Fibroblast of villous mesenchyme (primary cell): ENCODE measurements around the gene TUBG2. TPM values are rescaled to one million over a fixed set of nuclear protein-coding genes. Genes with fewer than 3 reads are reported as not detected.
"Not testable (repeated sequence)": the region's sequence is repeated elsewhere in the genome, so short reads cannot be mapped to it uniquely, and the experiment has no call there.

ENCODE experiments used
- DNase-seq: peaks from one replicate; pipeline ENCODE4 v3.0.0-alpha.2; 2010; ENCODE audit warnings: low read depth
- H3K4me3 ChIP-seq: 2 replicates; pipeline ENCODE4 v1.5.1; 2011; ENCODE audit warnings: low read depth, mild to moderate bottlenecking, low read length
- total RNA-seq: library from RNA; depleted of rRNA; stranded (reverse); fragments of >200 nt; gene quantifications from 2 replicates; pipeline ENCODE4 v1.2.3, GENCODE V29; 2012
- TF ChIP-seq, protein P1 (sequence below): IDR thresholded peaks from 2 replicates; pipeline ENCODE4 v1.5.1; 2012; ENCODE audit warnings: low read depth, mild to moderate bottlenecking, low read length; ENCODE audit not compliant: insufficient read depth

TUBG2 gene
- total RNA-seq = 11.7 and 13.2 TPM in 2 replicates

DNA sequence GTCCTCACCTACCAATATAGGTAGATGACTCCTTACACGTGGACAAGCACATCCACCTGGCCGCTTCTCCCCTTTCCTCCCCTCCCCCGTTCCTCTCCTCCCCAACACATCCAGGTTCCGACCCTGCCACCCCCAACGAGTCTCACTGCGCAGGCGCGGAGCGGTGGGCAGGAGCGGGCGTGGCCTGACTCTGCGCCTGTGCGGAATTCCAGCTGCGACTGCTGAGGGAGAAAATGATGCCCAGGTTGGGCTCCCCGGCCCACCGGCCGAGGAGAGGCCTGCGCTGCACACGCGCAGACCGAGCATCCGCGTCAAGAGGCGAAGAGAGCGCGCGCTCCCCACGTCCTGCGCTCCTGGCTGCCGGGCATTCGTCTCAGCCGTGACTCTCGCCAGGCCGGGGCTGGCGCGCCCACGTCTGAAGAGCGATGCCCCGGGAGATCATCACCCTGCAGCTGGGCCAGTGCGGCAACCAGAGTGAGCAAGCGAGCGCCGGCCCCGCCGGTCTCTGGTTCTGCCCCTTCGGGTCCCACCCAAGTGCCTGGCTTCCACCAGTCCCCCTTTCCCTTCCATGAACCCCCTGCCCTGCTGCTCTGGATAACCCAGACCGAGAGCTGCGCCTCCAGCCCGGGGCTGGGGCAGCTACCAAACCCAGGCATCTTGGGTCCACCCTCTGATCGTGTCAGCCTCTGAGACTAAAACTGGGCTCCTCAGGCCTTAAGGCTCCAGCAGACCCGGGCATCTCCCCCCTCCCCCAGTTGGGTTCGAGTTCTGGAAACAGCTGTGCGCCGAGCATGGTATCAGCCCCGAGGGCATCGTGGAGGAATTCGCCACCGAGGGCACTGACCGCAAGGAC, at the start of gene TUBG2:
Gene TUBG2 (plus strand): TSS at position 206 of the 853 bp plus-strand sequence. CDS start 220 bp downstream, at position 426.
- peak; percentile 87 for DNase-seq
- H3K4me3 ChIP-seq = peak within 1 kb of the TSS; percentile 76
- TF ChIP-seq, protein P1, sequence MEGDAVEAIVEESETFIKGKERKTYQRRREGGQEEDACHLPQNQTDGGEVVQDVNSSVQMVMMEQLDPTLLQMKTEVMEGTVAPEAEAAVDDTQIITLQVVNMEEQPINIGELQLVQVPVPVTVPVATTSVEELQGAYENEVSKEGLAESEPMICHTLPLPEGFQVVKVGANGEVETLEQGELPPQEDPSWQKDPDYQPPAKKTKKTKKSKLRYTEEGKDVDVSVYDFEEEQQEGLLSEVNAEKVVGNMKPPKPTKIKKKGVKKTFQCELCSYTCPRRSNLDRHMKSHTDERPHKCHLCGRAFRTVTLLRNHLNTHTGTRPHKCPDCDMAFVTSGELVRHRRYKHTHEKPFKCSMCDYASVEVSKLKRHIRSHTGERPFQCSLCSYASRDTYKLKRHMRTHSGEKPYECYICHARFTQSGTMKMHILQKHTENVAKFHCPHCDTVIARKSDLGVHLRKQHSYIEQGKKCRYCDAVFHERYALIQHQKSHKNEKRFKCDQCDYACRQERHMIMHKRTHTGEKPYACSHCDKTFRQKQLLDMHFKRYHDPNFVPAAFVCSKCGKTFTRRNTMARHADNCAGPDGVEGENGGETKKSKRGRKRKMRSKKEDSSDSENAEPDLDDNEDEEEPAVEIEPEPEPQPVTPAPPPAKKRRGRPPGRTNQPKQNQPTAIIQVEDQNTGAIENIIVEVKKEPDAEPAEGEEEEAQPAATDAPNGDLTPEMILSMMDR = no peak

DNA sequence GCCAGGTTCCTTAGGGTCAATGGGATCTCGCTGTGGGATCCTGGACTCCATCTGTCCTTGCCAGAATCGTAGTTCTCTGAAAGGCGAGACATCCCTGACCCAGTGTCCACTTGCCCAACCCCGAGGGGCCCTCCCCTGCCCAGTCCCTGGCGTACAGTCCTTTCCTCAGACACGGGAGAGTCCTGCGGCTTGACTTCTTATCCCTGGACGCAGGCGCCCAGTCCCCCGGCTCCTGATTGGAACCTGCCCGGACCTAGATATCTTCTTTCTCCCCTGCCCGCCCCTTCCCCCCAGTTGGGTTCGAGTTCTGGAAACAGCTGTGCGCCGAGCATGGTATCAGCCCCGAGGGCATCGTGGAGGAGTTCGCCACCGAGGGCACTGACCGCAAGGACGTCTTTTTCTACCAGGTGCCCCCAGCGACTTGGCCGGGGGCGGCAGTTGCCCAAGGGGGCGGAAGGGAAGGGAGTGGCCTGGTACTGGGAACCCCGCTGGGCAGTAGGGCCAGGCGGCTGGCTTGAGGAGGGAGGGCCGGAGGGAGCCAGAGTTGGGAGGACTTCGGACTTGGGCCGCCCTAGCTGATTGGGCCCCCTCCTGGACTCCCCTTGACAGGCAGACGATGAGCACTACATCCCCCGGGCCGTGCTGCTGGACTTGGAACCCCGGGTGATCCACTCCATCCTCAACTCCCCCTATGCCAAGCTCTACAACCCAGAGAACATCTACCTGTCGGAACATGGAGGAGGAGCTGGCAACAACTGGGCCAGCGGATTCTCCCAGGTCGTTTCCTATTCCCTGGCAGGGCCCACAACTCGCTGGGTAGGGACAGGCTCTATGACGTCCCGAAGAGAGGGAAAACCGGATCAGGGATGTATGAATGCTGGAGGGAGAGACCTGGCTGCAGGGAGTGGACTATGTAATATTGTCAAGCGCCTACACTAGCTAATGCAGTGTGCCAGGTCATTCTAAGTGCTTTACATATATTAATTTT, 49.0 kb upstream of the TUBG2 start:
- H3K4me3 ChIP-seq = peak overlapping the region; percentile 91
- DNase-seq = not testable (repeated sequence)

DNA sequence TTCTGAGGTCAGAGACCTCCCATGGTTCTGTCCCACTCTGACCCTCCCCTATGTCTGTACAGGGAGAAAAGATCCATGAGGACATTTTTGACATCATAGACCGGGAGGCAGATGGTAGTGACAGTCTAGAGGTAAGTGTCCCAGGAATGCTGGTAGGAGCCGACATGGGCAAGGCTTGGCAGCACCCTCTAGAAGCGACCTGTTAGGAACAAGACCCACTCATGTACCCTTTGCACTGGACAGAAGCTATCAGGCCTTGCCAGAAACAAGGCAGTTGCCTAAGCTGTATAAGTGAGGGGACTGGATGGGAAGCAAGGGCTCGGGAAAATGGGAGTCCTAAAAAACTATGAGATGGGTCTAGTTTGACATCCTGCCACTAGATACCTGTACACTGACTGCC, 47.1 kb upstream of the TUBG2 start:
- H3K4me3 ChIP-seq = no peak overlapping the region
- TF ChIP-seq, protein P1 = no peak
- DNase-seq = no peak

DNA sequence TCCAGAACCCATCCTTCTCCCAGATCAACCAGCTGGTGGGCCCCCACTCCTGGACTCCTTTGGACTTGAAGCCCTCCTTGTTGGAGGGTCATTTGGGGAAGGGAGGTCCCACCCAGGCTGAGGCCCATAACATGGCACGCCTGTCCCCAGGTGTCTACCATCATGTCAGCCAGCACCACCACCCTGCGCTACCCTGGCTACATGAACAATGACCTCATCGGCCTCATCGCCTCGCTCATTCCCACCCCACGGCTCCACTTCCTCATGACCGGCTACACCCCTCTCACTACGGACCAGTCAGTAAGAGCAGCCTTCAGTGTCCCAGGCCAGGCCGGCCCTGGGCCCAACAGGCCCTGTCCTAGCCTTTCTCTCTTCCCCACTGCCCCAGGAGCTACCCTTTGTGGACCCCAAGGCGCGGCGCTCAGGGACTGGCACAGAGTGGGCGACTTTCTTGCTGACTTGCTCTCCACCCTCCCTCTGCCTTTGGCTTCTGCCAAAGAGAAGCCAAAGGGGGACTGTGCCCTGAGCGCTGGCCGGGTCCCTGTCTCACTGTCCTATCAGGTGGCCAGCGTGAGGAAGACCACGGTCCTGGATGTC, 45.3 kb upstream of the TUBG2 start:
- no peak overlapping the region for H3K4me3 ChIP-seq
- TF ChIP-seq, protein P1 = no peak
- DNase-seq = no peak

DNA sequence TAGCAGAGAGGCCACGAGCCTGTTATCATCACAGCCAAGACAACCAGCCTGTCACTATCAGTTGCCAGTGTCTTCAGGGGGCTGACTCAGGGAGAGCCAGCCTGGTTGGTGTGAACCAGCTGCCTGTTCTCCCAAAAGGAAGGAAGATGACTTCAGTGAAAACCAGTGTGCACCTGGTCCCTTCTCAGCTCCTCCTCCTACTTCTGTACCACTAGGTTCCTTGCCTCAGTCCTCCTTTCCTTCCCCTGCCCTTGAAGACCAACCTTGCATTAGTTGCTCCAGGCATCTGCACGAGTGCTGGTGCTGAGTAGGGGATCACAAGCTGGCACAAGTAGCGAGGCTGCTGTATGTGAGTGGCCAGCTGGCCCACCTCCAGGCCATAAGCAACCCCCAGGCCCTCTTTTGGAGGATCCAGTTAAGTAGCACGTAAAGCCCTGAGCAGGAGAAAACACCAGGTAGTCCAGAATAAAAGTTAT, 41.1 kb upstream of the TUBG2 start:
- TF ChIP-seq, protein P1 = no peak
- no peak overlapping the region for H3K4me3 ChIP-seq
- no peak for DNase-seq

DNA sequence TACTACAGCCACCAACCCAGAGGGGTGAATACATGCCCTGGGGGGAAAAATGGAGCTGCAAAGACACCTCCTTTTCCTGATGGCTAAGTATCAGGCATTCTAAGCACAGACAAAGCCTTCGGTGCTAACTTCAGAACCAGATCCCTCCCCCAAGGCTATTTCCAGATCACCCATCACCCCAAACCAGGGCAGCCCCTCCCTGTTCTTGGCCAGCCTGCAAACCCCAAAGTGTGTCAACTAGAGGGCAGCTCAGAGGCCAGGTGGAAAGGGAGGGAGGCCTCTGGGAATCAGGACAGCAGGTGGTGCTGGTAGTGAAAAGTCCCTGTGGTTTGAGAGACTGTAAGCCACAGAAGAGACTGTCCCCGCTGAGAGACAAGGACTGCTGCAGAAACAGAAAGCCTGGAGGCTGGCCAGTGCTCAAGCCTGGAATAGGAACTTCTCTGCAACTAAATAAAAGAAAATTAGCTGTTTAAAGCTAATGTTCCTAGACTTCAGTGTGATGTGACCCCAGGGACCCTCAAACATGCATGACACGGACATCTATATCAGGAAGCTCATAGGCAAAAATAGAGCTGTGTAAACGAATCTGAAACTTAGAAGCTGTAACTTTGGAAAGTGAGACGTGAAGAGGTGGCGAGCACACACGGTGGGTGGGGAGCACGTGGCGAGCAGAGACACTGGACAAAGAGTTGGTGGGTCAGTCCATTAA, 40.5 kb upstream of the TUBG2 start:
- DNase-seq = peak; percentile 22
- TF ChIP-seq, protein P1 = peak; percentile 19
- H3K4me3 ChIP-seq = no peak overlapping the region

DNA sequence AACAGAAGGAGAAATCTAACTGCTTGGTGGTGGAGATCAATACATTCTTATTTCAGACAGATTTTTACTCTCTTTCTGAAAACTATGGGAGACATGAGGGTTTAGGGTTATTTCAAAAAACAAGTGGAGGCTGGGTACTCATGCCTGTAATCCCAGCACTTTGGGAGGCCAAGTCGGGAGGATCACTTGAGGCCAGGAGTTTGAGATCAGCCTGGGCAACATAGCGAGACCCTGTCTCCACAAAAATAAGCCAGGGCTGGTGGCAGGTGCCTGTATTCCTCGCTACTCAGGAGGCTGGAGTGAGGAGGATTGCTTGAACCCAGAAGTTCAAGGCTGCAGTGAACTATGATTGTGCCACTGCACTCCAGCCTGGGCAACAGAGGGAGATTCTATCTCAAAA, 37.1 kb upstream of the TUBG2 start:
- DNase-seq = not testable (repeated sequence)

More for the DNA sequence above, 37.1 kb upstream of the TUBG2 start:
- H3K4me3 ChIP-seq = not testable (repeated sequence)
